HCT116 (cell line): Measurements from ENCODE around the gene SND1. TPM values are rescaled to one million over a fixed set of nuclear protein-coding genes. Genes with fewer than 3 reads are reported as not detected.

Source experiments
- ATAC-seq: fragments of 200-7000 bp; cut with Tn5 transposase; 2 replicates; pipeline ENCODE4 v1.9.1; 2020; ENCODE audit warnings: mild to moderate bottlenecking, moderate library complexity
- BruUV-seq: library from RNA; stranded (reverse); fragments of 400-500 nt; replicated peaks from 2 replicates; lab custom pipeline; 2021; lab: Mats Ljungman, UMichigan
- CTCF ChIA-PET: fragments of 300-600 bp; sonication (Branson Sonifier 250); formaldehyde crosslinking; loops from one replicate; lab custom pipeline; 2021; ENCODE audit warnings: antibody characterized with exemption; lab: Charles Lee
- POLR2A ChIA-PET: fragments of 300-600, 350-600 bp; sonication (Branson Sonifier 250); formaldehyde crosslinking; loops from one replicate; lab custom pipeline; 2021; ENCODE audit warnings: antibody characterized with exemption; lab: Charles Lee
- RAD21 ChIA-PET, 2 experiments: fragments of 300-600 bp; sonication (Branson Sonifier 250); formaldehyde crosslinking; loops; one replicate each; lab custom pipeline; 2023; ENCODE audit warnings: low total read pairs in 2 of 2; ENCODE audit not compliant: uncharacterized antibody in 2 of 2, unreplicated experiment in 2 of 2, low non-redundant PET in 1 of 2; lab: Charles Lee
- DNase-seq: peaks from one replicate; pipeline ENCODE4 v3.0.0-alpha.2; 2010; ENCODE audit warnings: low read depth, low spot score
- H2AFZ ChIP-seq: fragments of 200-600 bp; shearing (Covaris generic), sonication (generic); 2 replicates; pipeline ENCODE4 v1.6.1; 2017; ENCODE audit warnings: low read depth, mixed run types, mixed read lengths, antibody characterized with exemption, low read length; ENCODE audit not compliant: poor library complexity, severe bottlenecking
- H3K27ac ChIP-seq: 2 replicates; pipeline ENCODE4 v1.5.1; 2012; ENCODE audit warnings: low read depth, low read length
- H3K27me3 ChIP-seq: fragments of 200-600 bp; sonication (generic); 2 replicates; pipeline ENCODE4 v1.6.1; 2016; ENCODE audit warnings: mixed run types, low read length, mixed read lengths; ENCODE audit not compliant: insufficient read depth
- H3K36me3 ChIP-seq, 2 experiments: fragments of 200-500 bp in 1 of 2; fragments of 200-600 bp in 1 of 2; sonication (Bioruptor generic) in 1 of 2; sonication (generic) in 1 of 2; 2 replicates each; pipeline versions ENCODE4 v1.5.1 to v1.6.1; 2014 to 2016; ENCODE audit warnings: low read length in 2 of 2, inconsistent platforms in 1 of 2, mixed read lengths in 1 of 2, mixed run types in 1 of 2; ENCODE audit not compliant: insufficient read depth in 2 of 2, control insufficient read depth in 1 of 2
- H3K4me1 ChIP-seq, 2 experiments: fragments of 200-600 bp in 1 of 2; sonication (generic) in 1 of 2; 2 replicates each; pipeline versions ENCODE4 v1.5.1 to v1.6.1; 2012 to 2017; ENCODE audit warnings: low read length in 2 of 2, inconsistent platforms in 1 of 2, mild to moderate bottlenecking in 1 of 2, mixed read lengths in 1 of 2, mixed run types in 1 of 2, moderate library complexity in 1 of 2; ENCODE audit not compliant: insufficient read depth in 2 of 2, control insufficient read depth in 1 of 2
- H3K4me2 ChIP-seq: fragments of 200-600 bp; sonication (generic); 2 replicates; pipeline ENCODE4 v1.6.1; 2017; ENCODE audit warnings: mixed run types, low read length, mixed read lengths
- H3K4me3 ChIP-seq, 2 experiments: fragments of 200-600 bp in 1 of 2; sonication (generic) in 1 of 2; replicated peaks in 1 of 2; 2 replicates each; pipeline ENCODE4 v1.5.1; 2011 to 2016; ENCODE audit warnings: low read length in 2 of 2, control low read depth in 1 of 2, low read depth in 1 of 2, mild to moderate bottlenecking in 1 of 2, mixed read lengths in 1 of 2, mixed run types in 1 of 2
- H3K79me2 ChIP-seq: fragments of 200-600 bp; sonication (generic); 2 replicates; pipeline ENCODE4 v1.6.1; 2017; ENCODE audit warnings: mild to moderate bottlenecking, mixed run types, low read length, moderate library complexity, mixed read lengths; ENCODE audit not compliant: insufficient read depth
- H3K9ac ChIP-seq: fragments of 200-600 bp; sonication (generic); 2 replicates; pipeline ENCODE4 v1.6.1; 2016; ENCODE audit warnings: low read length, mixed read lengths
- H3K9me2 ChIP-seq: fragments of 200-600 bp; sonication (generic), shearing (Covaris generic); 2 replicates; pipeline ENCODE4 v1.6.1; 2017; ENCODE audit warnings: mixed run types, mild to moderate bottlenecking, moderate library complexity; ENCODE audit not compliant: insufficient read depth
- H3K9me3 ChIP-seq, 2 experiments: fragments of 200-500 bp in 1 of 2; fragments of 200-600 bp in 1 of 2; sonication (Bioruptor generic) in 1 of 2; sonication (generic) in 1 of 2; 2 replicates each; pipeline ENCODE4 v1.6.1; 2014 to 2017; ENCODE audit warnings: low read length in 2 of 2, mixed read lengths in 2 of 2, inconsistent platforms in 1 of 2, low read depth in 1 of 2, mild to moderate bottlenecking in 1 of 2, mixed run types in 1 of 2, moderate library complexity in 1 of 2; ENCODE audit not compliant: control insufficient read depth in 1 of 2, insufficient read depth in 1 of 2
- H4K20me1 ChIP-seq: fragments of 200-600 bp; sonication (generic), shearing (Covaris generic); 2 replicates; pipeline ENCODE4 v1.6.1; 2017; ENCODE audit warnings: mixed run types, mild to moderate bottlenecking, moderate library complexity; ENCODE audit not compliant: insufficient read depth
- ATF3 ChIP-seq: IDR thresholded peaks from 2 replicates; pipeline ENCODE4 v1.6.1; 2012
- CBX3 ChIP-seq: IDR thresholded peaks from 2 replicates; pipeline ENCODE4 v1.6.1; 2012; ENCODE audit warnings: low read depth
- CEBPB ChIP-seq: IDR thresholded peaks from 2 replicates; pipeline ENCODE4 v1.6.1; 2012; ENCODE audit warnings: low read depth
- CTCF ChIP-seq, 3 experiments: fragments of 200-600 bp in 1 of 3; sonication (generic) in 1 of 3; IDR thresholded peaks in 2 of 3; conservative IDR thresholded peaks in 1 of 3; 2 replicates each; pipeline ENCODE4 v1.5.1; 2012 to 2017; ENCODE audit warnings: low read depth in 2 of 3, low read length in 2 of 3, antibody characterized with exemption in 1 of 3, borderline replicate concordance in 1 of 3, control low read depth in 1 of 3, mild to moderate bottlenecking in 1 of 3, mixed read lengths in 1 of 3, mixed run types in 1 of 3, moderate library complexity in 1 of 3; ENCODE audit not compliant: insufficient read depth in 1 of 3
- EGR1 ChIP-seq: IDR thresholded peaks from 2 replicates; pipeline ENCODE4 v1.6.1; 2012; ENCODE audit warnings: low read depth
- ELF1 ChIP-seq: IDR thresholded peaks from 2 replicates; pipeline ENCODE4 v1.6.1; 2012; ENCODE audit warnings: low read depth, borderline replicate concordance
- EZH2 ChIP-seq: fragments of 200-600 bp; sonication (generic); IDR thresholded peaks from 2 replicates; pipeline ENCODE4 v1.6.1; 2017; ENCODE audit warnings: antibody characterized with exemption, mixed run types
- EZH2phosphoT487 ChIP-seq: fragments of 200-600 bp; IDR thresholded peaks from 2 replicates; pipeline ENCODE4 v1.6.1; 2018; ENCODE audit warnings: antibody characterized with exemption, borderline replicate concordance
- JUND ChIP-seq: IDR thresholded peaks from 2 replicates; pipeline ENCODE4 v1.6.1; 2012
- MAX ChIP-seq: IDR thresholded peaks from 2 replicates; pipeline ENCODE4 v1.6.1; 2012
- POLR2A ChIP-seq: IDR thresholded peaks from 2 replicates; pipeline ENCODE4 v1.7.0; 2011; ENCODE audit warnings: borderline replicate concordance; ENCODE audit not compliant: insufficient read depth, insufficient read length; ENCODE audit errors: extremely low read depth
- POLR2AphosphoS5 ChIP-seq: IDR thresholded peaks from 2 replicates; pipeline ENCODE4 v1.6.1; 2011; ENCODE audit warnings: mild to moderate bottlenecking, low read depth, low read length, moderate library complexity
- RAD21 ChIP-seq: IDR thresholded peaks from 2 replicates; pipeline ENCODE4 v1.6.1; 2012; ENCODE audit warnings: low read depth, mild to moderate bottlenecking
- SIN3A ChIP-seq: IDR thresholded peaks from 2 replicates; pipeline ENCODE4 v1.6.1; 2012; ENCODE audit warnings: low read depth
- SP1 ChIP-seq: IDR thresholded peaks from 2 replicates; pipeline ENCODE4 v1.6.1; 2012; ENCODE audit warnings: low read depth
- TCF7L2 ChIP-seq: IDR thresholded peaks from 2 replicates; pipeline ENCODE4 v1.7.0; 2011; ENCODE audit warnings: borderline replicate concordance, inconsistent platforms; ENCODE audit not compliant: insufficient read depth, insufficient read length; ENCODE audit errors: extremely low read depth
- YY1 ChIP-seq: IDR thresholded peaks from 2 replicates; pipeline ENCODE4 v1.6.1; 2011; ENCODE audit warnings: low read length, low read depth, moderate library complexity, mild to moderate bottlenecking; ENCODE audit not compliant: insufficient replicate concordance; ENCODE audit errors: extremely low read depth
- ZBTB33 ChIP-seq: IDR thresholded peaks from 2 replicates; pipeline ENCODE4 v1.6.1; 2011; ENCODE audit warnings: mild to moderate bottlenecking, low read length, moderate library complexity; ENCODE audit not compliant: insufficient replicate concordance; ENCODE audit errors: extremely low read depth
- ZFX ChIP-seq: fragments of 450-650 bp; IDR thresholded peaks from 2 replicates; pipeline ENCODE4 v1.6.1; 2017
- ZNF274 ChIP-seq: fragments of 200-500 bp; sonication (Bioruptor generic); IDR thresholded peaks from 2 replicates; pipeline ENCODE4 v1.6.1; 2014; ENCODE audit warnings: mild to moderate bottlenecking, low read depth, low read length, inconsistent platforms
- intact Hi-C: fragments of 100-400 bp; cut with micrococcal nuclease; formaldehyde crosslinking; loops from 2 replicates; pipeline ENCODE4 v1.10.0; 2022
- total RNA-seq: library from RNA; stranded (reverse); gene quantifications from one replicate; pipeline ENCODE4 v1.2.1, GENCODE V29; 2021; ENCODE audit not compliant: unreplicated experiment

Gene SND1
- total RNA-seq, 1 experiment from 2014 or later, result 169 TPM

GRCh38 chr7:128027485-128027980 lies 375.5 kb downstream of the SND1 start:
- H4K20me1 ChIP-seq, result no peaks in the 10 kb centered on the region
- H3K4me2 ChIP-seq, result no peak overlapping the region
- H3K9me2 ChIP-seq, result no peaks in the 10 kb centered on the region
- ChIA-PET RAD21 (no interaction called here), CTCF (no interaction called here), POLR2A (no interaction called here)
- no peak overlapping the region for H3K9ac ChIP-seq
- H3K9me3 ChIP-seq, result no peaks in the 10 kb centered on the region
- intact Hi-C loops, result loop anchor here (10.0 kb wide), 1 partner anchor 323 kb away; no protein-coding TSS in a partner anchor
- no peak overlapping the region for H3K4me3 ChIP-seq
- TF ChIP-seq TCF7L2 (no peak), EZH2phosphoT487 (no peak), MAX (no peak), ATF3 (no peak), EZH2 (no peak), SIN3A (no peak), ZFX (no peak), POLR2A (no peak), CTCF (IDR thresholded peaks at IDR 0.05 in 2 of 3, conservative IDR thresholded peaks at IDR 0.05 in 1 of 3; ENCODE audit: borderline replicate concordance in 1 of 3, insufficient read depth in 1 of 3, low read depth in 2 of 3, low read length in 2 of 3) (no peak), CEBPB (no peak), ELF1 (no peak), ZBTB33 (no peak), POLR2AphosphoS5 (no peak), CBX3 (no peak), EGR1 (no peak), ZNF274 (no peak), SP1 (no peak), JUND (no peak), RAD21 (no peak), YY1 (no peak)
- no peak overlapping the region for H2AFZ ChIP-seq
- no TSS peak for BruUV-seq
- no peak for ATAC-seq
- DNase-seq, result no peak
- H3K79me2 ChIP-seq, result 0 out of 2 replicates have a peak, but pooled peaks cover 3% of the 10 kb centered on the region
- H3K27ac ChIP-seq, result no peak overlapping the region
- no peaks in the 10 kb centered on the region for H3K36me3 ChIP-seq
- H3K27me3 ChIP-seq, result no peaks in the 10 kb centered on the region
- peaks cover 0 to 21% of the 10 kb centered on the region in 2 experiments; a peak in 1 of 4 replicates for H3K4me1 ChIP-seq
